GM18861 (cell line): ENCODE measurements around the gene SLC23A3.

Experiments used
- ATAC-seq: cut with Tn5 transposase; IDR thresholded peaks from one replicate; pipeline ENCODE4 v1.9.1; 2021; ENCODE audit not compliant: unreplicated experiment

SLC23A3 gene

DNA sequence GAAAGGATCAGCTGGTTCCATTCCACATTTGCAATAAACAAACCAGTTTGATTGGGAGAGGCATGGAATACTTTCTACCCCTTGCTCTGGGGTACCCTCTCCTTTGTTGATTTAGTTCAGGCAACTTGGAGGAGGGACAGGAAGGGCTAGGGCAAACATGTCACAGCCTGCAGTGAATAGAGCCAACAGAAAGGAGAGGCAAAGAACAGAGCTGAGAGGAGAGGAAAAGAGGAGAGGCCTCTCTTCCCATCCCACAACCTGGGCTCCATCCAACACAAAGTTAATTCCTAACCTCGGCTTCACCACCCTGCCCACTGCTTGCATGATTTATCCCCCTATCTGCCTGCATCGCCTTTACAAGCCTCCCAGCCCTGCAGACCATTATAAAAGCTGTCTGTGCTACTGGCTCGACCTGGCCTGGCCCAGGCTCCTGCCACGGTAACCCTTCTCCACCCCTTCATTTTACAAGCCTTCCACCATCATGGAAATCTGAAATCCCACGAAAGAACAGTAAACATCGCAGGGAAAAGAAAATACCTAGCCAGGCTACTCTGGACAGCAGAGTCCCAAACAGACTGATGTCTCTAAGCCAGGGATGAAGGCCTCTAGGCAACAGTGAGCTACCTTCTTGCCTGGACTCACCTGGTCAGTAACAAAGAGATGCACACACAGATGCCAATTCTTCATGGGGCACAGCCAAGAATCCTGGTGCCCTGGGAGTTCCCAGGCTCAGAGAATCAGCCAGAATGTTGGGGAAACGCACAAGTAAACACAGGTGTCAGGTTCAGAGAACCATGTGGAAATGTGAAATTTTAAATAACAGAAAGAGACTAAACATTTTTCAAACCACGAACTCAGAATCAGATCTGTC lies 52.8 kb downstream of the SLC23A3 start:
- ATAC-seq, result no peak

DNA sequence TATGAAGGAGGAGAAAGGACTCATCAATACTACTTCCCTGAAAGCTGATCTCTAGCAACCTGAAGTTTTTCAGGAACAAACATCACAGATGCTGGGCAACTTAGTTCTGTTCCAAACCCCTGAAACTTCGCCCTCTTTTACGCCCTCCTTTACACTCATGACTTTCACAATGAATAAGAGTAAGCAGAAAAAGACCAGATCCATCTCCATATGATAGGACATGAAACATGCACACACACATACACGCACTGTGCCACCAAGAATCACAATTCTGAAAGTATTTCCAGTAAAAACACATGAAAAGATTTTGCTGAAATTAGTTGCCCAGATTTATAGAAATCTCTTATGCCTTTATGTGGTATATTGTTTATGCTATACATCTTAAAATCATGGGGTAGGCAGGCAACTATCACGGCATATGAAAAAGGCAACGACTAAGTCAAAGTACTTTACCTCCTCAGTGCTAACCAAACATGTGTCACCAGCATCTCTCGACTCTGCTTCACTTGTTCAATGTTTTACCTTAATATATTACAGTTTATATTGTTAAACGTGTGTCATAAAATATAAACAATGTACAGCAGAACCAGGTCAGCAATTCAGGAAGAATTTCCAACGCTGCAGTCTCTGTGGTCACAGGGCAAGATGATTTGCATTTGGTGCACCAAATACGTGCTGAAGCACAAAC lies 57.0 kb downstream of the SLC23A3 start:
- ATAC-seq, result no peak

DNA sequence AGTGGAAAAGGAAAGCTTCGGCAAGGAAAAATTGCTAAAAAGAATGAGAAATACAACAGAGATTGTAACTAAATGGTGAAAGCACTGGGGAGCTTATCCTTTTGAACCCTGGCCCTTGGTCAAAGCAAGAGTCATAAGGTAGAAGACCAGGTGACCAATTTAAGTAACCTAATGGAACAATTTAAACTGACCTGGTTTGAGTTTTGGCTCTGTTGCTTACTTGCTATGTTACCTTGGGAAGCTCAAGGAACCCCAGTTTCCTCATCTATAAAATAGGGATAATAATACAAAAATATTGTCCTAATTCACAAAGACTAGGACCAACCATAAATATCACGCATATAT lies 57.8 kb downstream of the SLC23A3 start:
- no peak for ATAC-seq
